Activated B cell treated with CpG ODN at 0.5 μM for 24 hours (primary cell): ENCODE data around the gene BPIFB6. TPM values are rescaled to one million over a fixed set of nuclear protein-coding genes. Genes with fewer than 3 reads are reported as not detected.

Source experiments
- ATAC-seq: fragments of 200-7000 bp; cut with Tn5 transposase; one replicate; pipeline ENCODE4 v1.10.0; 2021; ENCODE audit warnings: low read depth, mild to moderate bottlenecking, moderate library complexity
- CTCF ChIA-PET: fragments of 350-600 bp; sonication (Branson Sonifier 250); formaldehyde crosslinking; loops from one replicate; lab custom pipeline; 2021; ENCODE audit warnings: antibody characterized with exemption; lab: Charles Lee
- POLR2A ChIA-PET: fragments of 350-600 bp; sonication (Branson Sonifier 250); formaldehyde crosslinking; loops from one replicate; lab custom pipeline; 2021; ENCODE audit warnings: antibody characterized with exemption; lab: Charles Lee
- DNase-seq: peaks from one replicate; pipeline ENCODE4 v3.0.0; 2022
- H3K27ac Mint-ChIP-seq: one replicate; pipeline ENCODE4 v1.8.0; 2020; ENCODE audit warnings: mixed read lengths
- H3K27me3 Mint-ChIP-seq: one replicate; pipeline ENCODE4 v1.8.0; 2021; ENCODE audit warnings: mixed read lengths
- H3K36me3 Mint-ChIP-seq: one replicate; pipeline ENCODE4 v1.8.0; 2021; ENCODE audit warnings: low read depth, mixed read lengths
- H3K4me1 Mint-ChIP-seq: one replicate; pipeline ENCODE4 v1.8.0; 2021; ENCODE audit warnings: mixed read lengths
- H3K4me3 Mint-ChIP-seq: one replicate; pipeline ENCODE4 v1.8.0; 2020; ENCODE audit warnings: mild to moderate bottlenecking, mixed read lengths
- H3K9me3 Mint-ChIP-seq: one replicate; pipeline ENCODE4 v1.8.0; 2020; ENCODE audit warnings: mixed read lengths
- intact Hi-C: fragments of 100-400 bp; cut with micrococcal nuclease; formaldehyde crosslinking; loops from one replicate; pipeline ENCODE4 v1.15.1; 2024
- total RNA-seq: library from RNA; stranded (reverse); gene quantifications from 2 replicates; pipeline ENCODE4 v1.2.3, GENCODE V29; 2022
- TF ChIP-seq, protein P1 (sequence below): fragments of 200-600 bp; IDR thresholded peaks from one replicate; pipeline ENCODE4 v1.8.0; 2022; ENCODE audit warnings: antibody characterized with exemption, mild to moderate bottlenecking

Gene BPIFB6
- total RNA-seq, 1 donor from 2014 or later: not detected

DNA sequence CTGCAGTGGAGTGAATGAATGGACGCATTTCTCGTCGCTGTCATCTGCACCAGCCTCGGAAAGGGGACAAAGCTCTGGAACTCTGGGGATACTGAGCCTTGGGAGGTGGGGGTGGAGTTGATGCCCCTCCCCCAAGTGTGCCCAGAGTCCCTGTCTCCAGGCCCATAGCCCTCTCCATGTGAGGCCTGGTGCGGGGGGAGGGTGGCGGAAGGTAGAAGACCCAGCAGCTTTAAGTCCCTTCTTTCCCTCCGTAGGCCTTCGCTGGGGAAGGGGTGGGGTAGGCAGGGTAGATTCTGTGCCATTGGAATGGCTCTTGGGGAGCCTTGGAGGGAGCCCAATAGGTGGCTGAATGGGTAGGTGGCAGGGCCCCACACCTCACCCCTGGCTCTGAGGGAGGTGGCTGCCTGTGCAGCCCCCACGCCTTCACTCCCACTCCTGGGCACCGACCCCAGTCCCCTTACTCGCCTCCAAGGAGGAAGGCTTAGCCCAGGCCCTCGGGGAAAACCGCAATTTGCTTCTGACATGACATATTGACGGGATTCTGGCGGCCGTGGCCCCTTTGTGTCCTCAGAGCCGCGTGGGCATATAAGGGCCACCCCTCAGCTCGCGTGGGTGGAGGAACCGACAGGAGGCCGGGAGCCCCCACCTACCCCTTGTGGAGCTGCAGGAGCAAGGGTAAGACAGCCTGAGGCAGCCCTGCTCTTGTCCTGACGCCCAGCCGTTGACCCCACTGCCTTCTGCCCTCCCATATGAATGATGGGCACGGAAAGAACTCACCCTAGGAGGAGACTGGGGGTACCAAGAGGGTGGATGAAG is 22.1 kb downstream of the BPIFB6 start, which contains the start of gene BPIFB3:
BPIFB3 (plus strand) TSS at position 613 of the 816 bp plus-strand sequence. CDS start 1,533 bp downstream, outside the sequence.
- DNase-seq: no peak
- no peak for ATAC-seq
- ChIA-PET POLR2A (no interaction called here), CTCF (no interaction called here)
- H3K36me3 Mint-ChIP-seq: no peaks in the 10 kb centered on the region
- H3K27ac Mint-ChIP-seq: no peak within 1 kb of the TSS
- H3K4me1 Mint-ChIP-seq: no peaks in the 10 kb centered on the region
- no peaks in the 10 kb centered on the region for H3K27me3 Mint-ChIP-seq
- no peak within 1 kb of the TSS for H3K4me3 Mint-ChIP-seq
- H3K9me3 Mint-ChIP-seq: no peaks in the 10 kb centered on the region
- TF ChIP-seq, protein P1, sequence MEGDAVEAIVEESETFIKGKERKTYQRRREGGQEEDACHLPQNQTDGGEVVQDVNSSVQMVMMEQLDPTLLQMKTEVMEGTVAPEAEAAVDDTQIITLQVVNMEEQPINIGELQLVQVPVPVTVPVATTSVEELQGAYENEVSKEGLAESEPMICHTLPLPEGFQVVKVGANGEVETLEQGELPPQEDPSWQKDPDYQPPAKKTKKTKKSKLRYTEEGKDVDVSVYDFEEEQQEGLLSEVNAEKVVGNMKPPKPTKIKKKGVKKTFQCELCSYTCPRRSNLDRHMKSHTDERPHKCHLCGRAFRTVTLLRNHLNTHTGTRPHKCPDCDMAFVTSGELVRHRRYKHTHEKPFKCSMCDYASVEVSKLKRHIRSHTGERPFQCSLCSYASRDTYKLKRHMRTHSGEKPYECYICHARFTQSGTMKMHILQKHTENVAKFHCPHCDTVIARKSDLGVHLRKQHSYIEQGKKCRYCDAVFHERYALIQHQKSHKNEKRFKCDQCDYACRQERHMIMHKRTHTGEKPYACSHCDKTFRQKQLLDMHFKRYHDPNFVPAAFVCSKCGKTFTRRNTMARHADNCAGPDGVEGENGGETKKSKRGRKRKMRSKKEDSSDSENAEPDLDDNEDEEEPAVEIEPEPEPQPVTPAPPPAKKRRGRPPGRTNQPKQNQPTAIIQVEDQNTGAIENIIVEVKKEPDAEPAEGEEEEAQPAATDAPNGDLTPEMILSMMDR: no peak
- intact Hi-C loops: no loop called here

DNA sequence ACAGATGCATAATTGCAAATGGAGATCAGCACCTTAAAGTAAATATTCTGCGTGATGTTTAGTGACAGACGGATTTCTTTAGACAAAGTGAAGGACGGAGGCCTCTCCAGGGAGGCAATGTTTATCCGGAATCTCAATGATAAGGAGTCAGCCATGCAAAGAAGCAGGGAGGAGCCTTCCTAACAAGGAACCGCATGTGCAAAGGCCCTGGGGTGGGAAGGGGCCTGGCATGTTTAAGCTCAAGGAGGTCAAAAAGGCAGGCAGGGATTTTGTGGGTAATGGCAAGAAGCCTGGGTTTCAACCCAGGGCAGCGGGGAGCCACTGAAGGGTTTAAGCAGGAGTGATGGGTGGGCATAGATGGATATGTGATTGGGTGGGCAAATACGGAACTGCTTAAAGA is 22.9 kb downstream of the BPIFB6 start:
- CTCF ChIA-PET: no interaction called here
- TF ChIP-seq, protein P1: no peak
- no peaks in the 10 kb centered on the region for H3K4me1 Mint-ChIP-seq
- no peak overlapping the region for H3K4me3 Mint-ChIP-seq
- intact Hi-C loops: no loop called here
- POLR2A ChIA-PET: no interaction called here
- no peaks in the 10 kb centered on the region for H3K27me3 Mint-ChIP-seq
- ATAC-seq (no peak), DNase-seq (no peak)
- no peaks in the 10 kb centered on the region for H3K9me3 Mint-ChIP-seq
- no peak overlapping the region for H3K27ac Mint-ChIP-seq
- no peaks in the 10 kb centered on the region for H3K36me3 Mint-ChIP-seq

DNA sequence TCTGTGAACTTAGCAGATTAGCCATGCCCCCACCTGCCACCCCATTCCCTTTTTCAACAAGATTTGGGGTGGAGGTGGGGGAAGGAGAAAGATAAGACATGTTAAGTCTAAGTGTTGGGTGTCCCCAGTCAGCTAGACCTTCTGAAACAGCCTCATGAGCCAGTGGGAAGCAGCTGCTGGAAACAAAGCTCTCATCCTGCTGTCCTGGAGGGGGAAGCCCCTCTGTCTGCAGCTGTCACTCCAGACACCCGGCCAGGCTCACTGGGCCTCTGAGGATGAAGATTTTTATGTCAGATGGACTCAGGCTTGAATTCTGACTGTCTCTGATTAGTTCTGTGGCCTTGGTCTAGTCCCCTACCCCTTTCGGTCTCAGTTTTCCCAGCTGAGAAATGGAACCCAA is 23.3 kb downstream of the BPIFB6 start:
- ChIA-PET POLR2A (no interaction called here), CTCF (no interaction called here)
- no peak for DNase-seq
- Mint-ChIP-seq H3K4me3 (no peak overlapping the region), H3K4me1 (no peaks in the 10 kb centered on the region), H3K27me3 (no peaks in the 10 kb centered on the region), H3K36me3 (no peaks in the 10 kb centered on the region), H3K27ac (no peak overlapping the region), H3K9me3 (no peaks in the 10 kb centered on the region)
- TF ChIP-seq, protein P1: no peak
- intact Hi-C loops: no loop called here
- ATAC-seq: no peak

DNA sequence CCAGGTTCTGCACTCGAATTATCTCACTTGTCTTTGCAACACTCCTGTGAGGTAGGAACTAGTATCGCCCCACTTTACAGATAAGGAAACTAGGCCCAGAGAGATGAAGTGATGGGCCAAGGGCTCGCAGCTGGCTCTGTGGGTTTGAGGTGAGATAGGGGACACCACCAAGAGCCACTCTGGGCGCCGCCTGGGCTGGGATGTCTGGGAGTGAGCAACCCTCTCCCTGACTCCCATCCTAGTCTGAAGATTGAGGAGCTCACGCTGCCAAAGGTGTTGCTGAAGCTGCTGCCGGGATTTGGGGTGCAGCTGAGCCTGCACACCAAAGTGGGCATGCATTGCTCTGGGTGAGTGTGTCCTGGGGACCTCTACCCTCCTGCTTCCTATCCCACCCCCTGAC is 27.7 kb downstream of the BPIFB6 start:
- ChIA-PET POLR2A (no interaction called here), CTCF (no interaction called here)
- Mint-ChIP-seq H3K4me3 (no peak overlapping the region), H3K36me3 (no peaks in the 10 kb centered on the region), H3K9me3 (no peaks in the 10 kb centered on the region), H3K27me3 (no peaks in the 10 kb centered on the region), H3K27ac (no peak overlapping the region), H3K4me1 (no peaks in the 10 kb centered on the region)
- ATAC-seq (no peak), DNase-seq (no peak)
- intact Hi-C loops: no loop called here
- TF ChIP-seq, protein P1: no peak

DNA sequence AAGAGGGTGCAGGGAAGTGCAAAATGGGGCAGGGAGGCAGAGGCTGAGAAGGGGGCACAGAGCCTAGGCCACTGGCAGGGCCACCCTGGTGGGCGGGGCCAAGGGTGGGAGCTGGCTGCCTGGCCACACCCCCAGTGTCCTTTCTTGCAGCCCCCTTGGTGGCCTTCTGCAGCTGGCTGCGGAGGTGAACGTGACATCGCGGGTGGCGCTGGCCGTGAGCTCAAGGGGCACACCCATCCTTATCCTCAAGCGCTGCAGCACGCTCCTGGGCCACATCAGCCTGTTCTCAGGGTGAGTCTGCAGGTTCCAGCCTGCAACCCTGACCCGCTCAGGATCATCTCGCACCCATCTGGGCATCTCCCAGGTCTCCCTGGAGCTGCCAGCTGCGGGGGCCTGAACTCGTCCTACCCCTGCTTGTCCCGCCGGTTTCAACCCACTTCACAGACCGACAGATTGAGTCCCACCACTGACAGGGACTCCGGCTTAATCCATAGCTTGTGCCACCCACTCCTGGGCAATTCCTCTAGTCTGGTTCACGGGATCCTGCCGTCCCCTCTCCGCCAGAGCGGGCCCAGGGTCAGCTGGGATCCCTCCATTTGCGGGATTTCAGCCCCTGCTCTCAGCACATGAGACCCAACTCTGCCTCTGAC is 28.4 kb downstream of the BPIFB6 start:
- ATAC-seq (no peak), DNase-seq (no peak)
- Mint-ChIP-seq H3K27me3 (no peaks in the 10 kb centered on the region), H3K4me3 (no peak overlapping the region), H3K27ac (no peak overlapping the region), H3K9me3 (no peaks in the 10 kb centered on the region), H3K4me1 (no peaks in the 10 kb centered on the region), H3K36me3 (no peaks in the 10 kb centered on the region)
- CTCF ChIA-PET: no interaction called here
- POLR2A ChIA-PET: no interaction called here
- TF ChIP-seq, protein P1: no peak
- intact Hi-C loops: no loop called here
